K562 (cell line): ENCODE results near the gene ITGBL1. TPM values are rescaled to one million over a fixed set of nuclear protein-coding genes. Genes with fewer than 3 reads are reported as not detected.

Experiments used
- MAFF ChIP-seq: IDR thresholded peaks from 2 replicates; pipeline ENCODE4 v1.6.1; 2012; ENCODE audit warnings: low read length, improper control_type of control experiment
- REST ChIP-seq, 2 experiments: fragments of 450-650 bp; formaldehyde crosslinking in 1 of 2; IDR thresholded peaks; 2 replicates each; pipeline versions ENCODE4 v1.4.0 to v1.6.1; 2014 to 2020; ENCODE audit warnings: mild to moderate bottlenecking in 2 of 2, borderline replicate concordance in 1 of 2, low read depth in 1 of 2
- polyA plus RNA-seq, 8 experiments: library from polyadenylated mRNA; depleted of rRNA in 4 of 8; stranded (reverse) in 5 of 8; unstranded in 3 of 8; fragments of >200 nt; fragmentation: Nextera tagmentation in 2 of 8; fragmentation: Illumina TruSeq in 1 of 8; extraction: Ambion mirVana in 2 of 8; extraction: Trizol in 1 of 8; gene quantifications; 2 replicates each; pipeline versions ENCODE4 v1.2.1 to v1.2.3, GENCODE V29; 2011 to 2014; ENCODE audit warnings: inconsistent platforms in 1 of 8, missing spikeins in 1 of 8
- total RNA-seq, 7 experiments: library from RNA; depleted of rRNA in 6 of 7; stranded (reverse); fragments of >200 nt in 6 of 7; fragmentation: Illumina TruSeq in 2 of 7; extraction: Trizol in 2 of 7; gene quantifications; 2 replicates each; pipeline versions ENCODE4 v1.2.1 to v1.2.3, GENCODE V29; 2011 to 2021; ENCODE audit warnings: low replicate concordance in 1 of 7
- TF ChIP-seq, protein P1 (sequence below): fragments of 450-650 bp; formaldehyde crosslinking; IDR thresholded peaks from 2 replicates; pipeline ENCODE4 v1.4.0; 2020; ENCODE audit warnings: mild to moderate bottlenecking, moderate library complexity
- TF ChIP-seq, protein P2 (sequence below): sonication (generic); formaldehyde crosslinking; IDR thresholded peaks from 2 replicates; pipeline ENCODE4 v1.8.1; 2023; ENCODE audit warnings: mild to moderate bottlenecking, missing genetic modification reagents

Gene ITGBL1
- total and polyA plus RNA-seq, 9 of the 15 experiments (the other 6 are each of a cell fraction or from before 2014, with no cell fraction given): 0.04 to 0.73 (median 0.32) TPM; not detected in 1

DNA sequence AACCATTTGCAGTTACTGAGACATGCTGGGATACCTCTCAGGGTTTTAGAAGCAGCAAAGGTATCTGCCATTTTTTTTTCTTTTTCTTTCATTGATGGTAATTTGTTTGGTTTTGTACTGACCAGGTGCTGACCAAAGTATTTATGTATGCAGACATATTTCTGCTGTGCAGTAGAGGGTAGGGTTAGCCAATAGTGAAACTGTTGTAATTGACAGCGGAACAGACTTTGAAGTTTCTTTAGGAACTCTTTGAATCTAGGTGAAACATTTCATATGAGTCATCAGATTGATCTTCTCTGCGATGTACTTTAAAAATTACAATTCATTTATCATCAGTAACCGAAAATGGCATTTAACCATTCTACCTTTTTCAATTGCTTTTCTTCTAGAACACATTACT is 63.0 kb downstream of the ITGBL1 start (continued):
- TF ChIP-seq REST (IDR thresholded peaks at IDR 0.05; ENCODE audit: borderline replicate concordance): no peak
- no peak for TF ChIP-seq REST (CRISPR knock-in tag; IDR thresholded peaks at IDR 0.05; ENCODE audit: low read depth)
- TF ChIP-seq, protein P1, sequence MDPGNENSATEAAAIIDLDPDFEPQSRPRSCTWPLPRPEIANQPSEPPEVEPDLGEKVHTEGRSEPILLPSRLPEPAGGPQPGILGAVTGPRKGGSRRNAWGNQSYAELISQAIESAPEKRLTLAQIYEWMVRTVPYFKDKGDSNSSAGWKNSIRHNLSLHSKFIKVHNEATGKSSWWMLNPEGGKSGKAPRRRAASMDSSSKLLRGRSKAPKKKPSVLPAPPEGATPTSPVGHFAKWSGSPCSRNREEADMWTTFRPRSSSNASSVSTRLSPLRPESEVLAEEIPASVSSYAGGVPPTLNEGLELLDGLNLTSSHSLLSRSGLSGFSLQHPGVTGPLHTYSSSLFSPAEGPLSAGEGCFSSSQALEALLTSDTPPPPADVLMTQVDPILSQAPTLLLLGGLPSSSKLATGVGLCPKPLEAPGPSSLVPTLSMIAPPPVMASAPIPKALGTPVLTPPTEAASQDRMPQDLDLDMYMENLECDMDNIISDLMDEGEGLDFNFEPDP (CRISPR knock-in tag): no peak
- TF ChIP-seq, protein P2, sequence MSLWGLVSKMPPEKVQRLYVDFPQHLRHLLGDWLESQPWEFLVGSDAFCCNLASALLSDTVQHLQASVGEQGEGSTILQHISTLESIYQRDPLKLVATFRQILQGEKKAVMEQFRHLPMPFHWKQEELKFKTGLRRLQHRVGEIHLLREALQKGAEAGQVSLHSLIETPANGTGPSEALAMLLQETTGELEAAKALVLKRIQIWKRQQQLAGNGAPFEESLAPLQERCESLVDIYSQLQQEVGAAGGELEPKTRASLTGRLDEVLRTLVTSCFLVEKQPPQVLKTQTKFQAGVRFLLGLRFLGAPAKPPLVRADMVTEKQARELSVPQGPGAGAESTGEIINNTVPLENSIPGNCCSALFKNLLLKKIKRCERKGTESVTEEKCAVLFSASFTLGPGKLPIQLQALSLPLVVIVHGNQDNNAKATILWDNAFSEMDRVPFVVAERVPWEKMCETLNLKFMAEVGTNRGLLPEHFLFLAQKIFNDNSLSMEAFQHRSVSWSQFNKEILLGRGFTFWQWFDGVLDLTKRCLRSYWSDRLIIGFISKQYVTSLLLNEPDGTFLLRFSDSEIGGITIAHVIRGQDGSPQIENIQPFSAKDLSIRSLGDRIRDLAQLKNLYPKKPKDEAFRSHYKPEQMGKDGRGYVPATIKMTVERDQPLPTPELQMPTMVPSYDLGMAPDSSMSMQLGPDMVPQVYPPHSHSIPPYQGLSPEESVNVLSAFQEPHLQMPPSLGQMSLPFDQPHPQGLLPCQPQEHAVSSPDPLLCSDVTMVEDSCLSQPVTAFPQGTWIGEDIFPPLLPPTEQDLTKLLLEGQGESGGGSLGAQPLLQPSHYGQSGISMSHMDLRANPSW (CRISPR knock-in tag): no peak
- TF ChIP-seq MAFF: no peak
